ENCODE results near the gene SLC5A11.
"Not testable (repeated sequence)": the region's sequence is repeated elsewhere in the genome, so short reads cannot be mapped to it uniquely, and the experiment has no call there.

SLC5A11 gene

GRCh38 chr16:24863582-24864437, 18.0 kb downstream of the SLC5A11 start:
- FAIRE-seq = no peak

GRCh38 chr16:24869033-24869432, 23.3 kb downstream of the SLC5A11 start:
- FAIRE-seq = no peak

GRCh38 chr16:24871891-24872290, 26.1 kb downstream of the SLC5A11 start:
- no peak for FAIRE-seq

- no peak for FAIRE-seq
Measured at GRCh38 chr16:24873028-24873427, 27.3 kb downstream of the SLC5A11 start.

- FAIRE-seq = no peak
Measured at GRCh38 chr16:24875466-24875865, 29.7 kb downstream of the SLC5A11 start.

GRCh38 chr16:24876231-24876630, 30.5 kb downstream of the SLC5A11 start:
- FAIRE-seq = no peak

GRCh38 chr16:24879684-24880083, 33.9 kb downstream of the SLC5A11 start:
- no peak for FAIRE-seq

- no peak for FAIRE-seq
Measured at GRCh38 chr16:24883714-24884151, 38.0 kb downstream of the SLC5A11 start.

- FAIRE-seq = no peak
Measured at GRCh38 chr16:24887472-24887871, 41.7 kb downstream of the SLC5A11 start.

- no peak for FAIRE-seq
Measured at GRCh38 chr16:24890746-24891145, 45.0 kb downstream of the SLC5A11 start.

- FAIRE-seq = no peak
Measured at GRCh38 chr16:24896439-24896838, 50.7 kb downstream of the SLC5A11 start.

- not testable (repeated sequence) for FAIRE-seq
Measured at GRCh38 chr16:24897522-24897921, 51.8 kb downstream of the SLC5A11 start.

GRCh38 chr16:24900230-24900629, 54.5 kb downstream of the SLC5A11 start:
- FAIRE-seq = no peak

GRCh38 chr16:24906199-24906808, 60.5 kb downstream of the SLC5A11 start:
- FAIRE-seq = no peak

GRCh38 chr16:24906901-24907300, 61.1 kb downstream of the SLC5A11 start:
- no peak for FAIRE-seq

GRCh38 chr16:24908716-24909115, 63.0 kb downstream of the SLC5A11 start:
- FAIRE-seq = no peak

GRCh38 chr16:24909856-24910255, 64.1 kb downstream of the SLC5A11 start:
- FAIRE-seq = no peak

GRCh38 chr16:24915019-24915418, 69.3 kb downstream of the SLC5A11 start:
- FAIRE-seq = no peak

GRCh38 chr16:24915576-24915975, 69.8 kb downstream of the SLC5A11 start:
- FAIRE-seq = no peak

GRCh38 chr16:24917236-24917635, 71.5 kb downstream of the SLC5A11 start:
- FAIRE-seq = no peak

- FAIRE-seq = no peak
Measured at GRCh38 chr16:24917891-24918290, 72.1 kb downstream of the SLC5A11 start.

GRCh38 chr16:24918641-24919040, 72.9 kb downstream of the SLC5A11 start:
- no peak for FAIRE-seq

GRCh38 chr16:24919536-24919935, 73.8 kb downstream of the SLC5A11 start:
- FAIRE-seq = no peak

- no peak for FAIRE-seq
Measured at GRCh38 chr16:24920568-24920967, 74.8 kb downstream of the SLC5A11 start.

All from A204.1 (cell line).